Neutrophil (primary cell): ENCODE results near the gene COMMD3.

ENCODE experiments used
- H3K27ac ChIP-seq: fragments of 200-600 bp; sonication (generic); 2 replicates; pipeline ENCODE4 v1.5.1; 2016; ENCODE audit warnings: mild to moderate bottlenecking, moderate library complexity
- H3K27me3 ChIP-seq: fragments of 200-600 bp; sonication (generic); 2 replicates; pipeline ENCODE4 v1.6.0; 2016; ENCODE audit warnings: mild to moderate bottlenecking
- H3K36me3 ChIP-seq: fragments of 200-600 bp; sonication (generic); 2 replicates; pipeline ENCODE4 v1.5.1; 2017
- H3K4me1 ChIP-seq, 2 experiments: fragments of 200-600 bp in 1 of 2; sonication (generic) in 1 of 2; 1 replicate in 1 of 2; 2 replicates in 1 of 2; pipeline versions ENCODE4 v1.5.1 to v1.6.1; 2013 to 2016; ENCODE audit warnings: low read depth in 1 of 2, low read length in 1 of 2, mild to moderate bottlenecking in 1 of 2, moderate library complexity in 1 of 2; ENCODE audit not compliant: control insufficient read depth in 1 of 2, insufficient read depth in 1 of 2
- H3K4me3 ChIP-seq, 2 experiments: fragments of 200-600 bp in 1 of 2; sonication (generic) in 1 of 2; 1 replicate in 1 of 2; 2 replicates in 1 of 2; pipeline ENCODE4 v1.5.1; 2013 to 2016; ENCODE audit warnings: low read depth in 1 of 2, low read length in 1 of 2, mild to moderate bottlenecking in 1 of 2, moderate library complexity in 1 of 2
- H3K9me3 ChIP-seq: fragments of 200-600 bp; sonication (generic); 2 replicates; pipeline ENCODE4 v1.5.1; 2016
- TF ChIP-seq, protein P1 (sequence below): fragments of 200-600 bp; sonication (generic); IDR thresholded peaks from 2 replicates; pipeline ENCODE4 v1.5.1; 2016; ENCODE audit warnings: antibody characterized with exemption

The COMMD3 gene

DNA sequence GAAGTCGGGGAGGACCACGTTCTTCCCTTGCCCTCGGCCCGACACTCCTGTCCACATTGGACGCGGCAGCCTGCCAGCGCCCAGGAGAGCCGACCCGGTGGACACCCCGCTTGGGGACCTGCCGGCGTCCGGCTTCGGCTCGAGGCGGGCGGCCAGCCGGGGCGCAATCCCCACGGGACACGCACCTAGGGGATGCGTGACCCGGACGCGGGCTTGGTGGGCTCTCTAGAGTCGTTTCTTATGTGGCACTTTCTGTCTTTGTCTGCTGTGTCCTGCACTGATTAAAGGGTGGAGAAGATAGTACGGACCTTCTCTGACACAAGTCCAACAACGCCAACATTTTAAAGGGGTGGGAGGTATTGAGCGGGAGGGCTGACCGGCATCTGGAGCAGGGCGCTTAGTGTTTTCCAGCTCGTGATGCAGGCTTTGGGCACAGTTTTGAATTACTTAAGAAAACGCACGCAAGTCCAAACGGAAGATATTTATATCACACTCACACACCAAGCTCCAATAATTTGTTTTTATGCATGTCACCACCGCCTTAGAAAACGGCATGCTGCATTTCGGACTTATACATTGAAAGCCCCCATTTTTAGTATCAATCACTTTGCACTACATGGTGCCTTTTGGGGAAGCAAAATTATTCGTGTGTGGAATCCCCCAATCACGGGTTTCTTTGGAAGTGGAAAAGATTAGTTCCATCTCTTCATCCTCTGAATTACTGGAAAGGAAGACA, 25.2 kb downstream of the COMMD3 start:
- TF ChIP-seq, protein P1, sequence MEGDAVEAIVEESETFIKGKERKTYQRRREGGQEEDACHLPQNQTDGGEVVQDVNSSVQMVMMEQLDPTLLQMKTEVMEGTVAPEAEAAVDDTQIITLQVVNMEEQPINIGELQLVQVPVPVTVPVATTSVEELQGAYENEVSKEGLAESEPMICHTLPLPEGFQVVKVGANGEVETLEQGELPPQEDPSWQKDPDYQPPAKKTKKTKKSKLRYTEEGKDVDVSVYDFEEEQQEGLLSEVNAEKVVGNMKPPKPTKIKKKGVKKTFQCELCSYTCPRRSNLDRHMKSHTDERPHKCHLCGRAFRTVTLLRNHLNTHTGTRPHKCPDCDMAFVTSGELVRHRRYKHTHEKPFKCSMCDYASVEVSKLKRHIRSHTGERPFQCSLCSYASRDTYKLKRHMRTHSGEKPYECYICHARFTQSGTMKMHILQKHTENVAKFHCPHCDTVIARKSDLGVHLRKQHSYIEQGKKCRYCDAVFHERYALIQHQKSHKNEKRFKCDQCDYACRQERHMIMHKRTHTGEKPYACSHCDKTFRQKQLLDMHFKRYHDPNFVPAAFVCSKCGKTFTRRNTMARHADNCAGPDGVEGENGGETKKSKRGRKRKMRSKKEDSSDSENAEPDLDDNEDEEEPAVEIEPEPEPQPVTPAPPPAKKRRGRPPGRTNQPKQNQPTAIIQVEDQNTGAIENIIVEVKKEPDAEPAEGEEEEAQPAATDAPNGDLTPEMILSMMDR = no peak
- Histone ChIP-seq H3K9me3 (no peaks in the 10 kb centered on the region), H3K27me3 (peaks cover 100% of the 10 kb centered on the region), H3K4me1 (peaks cover 37 to 40% of the 10 kb centered on the region in 2 experiments), H3K27ac (peak overlapping the region; percentile 65), H3K4me3 (peak overlapping the region; percentile 72 to 82), H3K36me3 (no peaks in the 10 kb centered on the region)

DNA sequence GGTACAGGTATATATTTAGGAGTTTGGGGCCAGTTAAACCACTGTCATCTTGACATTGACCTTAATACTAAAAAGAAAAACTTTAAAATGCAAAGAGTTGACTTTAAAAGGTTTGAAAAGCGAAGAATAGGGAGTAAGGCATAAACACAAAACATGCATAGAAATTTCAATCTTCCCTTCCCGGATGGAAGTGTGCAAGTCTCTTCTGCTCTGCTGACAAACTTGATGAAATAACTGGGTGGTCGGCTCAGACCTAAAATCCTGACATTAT, 25.7 kb downstream of the COMMD3 start:
- no peak overlapping the region for H3K4me3 ChIP-seq
- TF ChIP-seq, protein P1 = no peak
- H3K27ac ChIP-seq = no peak overlapping the region
- peaks cover 100% of the 10 kb centered on the region for H3K27me3 ChIP-seq
- H3K4me1 ChIP-seq = peaks cover 32 to 35% of the 10 kb centered on the region in 2 experiments
- no peaks in the 10 kb centered on the region for H3K9me3 ChIP-seq
- H3K36me3 ChIP-seq = no peaks in the 10 kb centered on the region

DNA sequence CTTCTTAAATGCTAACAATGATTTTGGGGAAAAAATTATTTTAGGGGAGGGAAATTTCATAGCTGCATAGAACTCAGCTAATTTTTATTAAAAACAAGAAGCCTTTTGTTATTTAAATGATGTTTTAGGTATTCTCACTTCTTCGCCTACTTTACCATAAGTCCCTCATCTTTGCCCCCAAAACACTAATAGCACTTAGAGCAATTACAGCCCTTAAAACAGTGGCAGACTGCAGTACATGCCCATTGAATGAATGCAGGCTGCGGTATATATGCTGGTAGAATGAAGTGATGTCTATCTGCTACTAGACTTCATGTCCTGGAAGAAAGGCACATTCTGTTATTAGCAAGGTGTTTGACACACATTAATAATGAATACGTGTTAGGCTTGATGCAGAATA, 26.2 kb downstream of the COMMD3 start:
- Histone ChIP-seq H3K27ac (no peak overlapping the region), H3K4me1 (peaks cover 32 to 33% of the 10 kb centered on the region in 2 experiments), H3K36me3 (no peaks in the 10 kb centered on the region), H3K9me3 (no peaks in the 10 kb centered on the region), H3K27me3 (peaks cover 100% of the 10 kb centered on the region), H3K4me3 (no peak overlapping the region)
- TF ChIP-seq, protein P1 = no peak

DNA sequence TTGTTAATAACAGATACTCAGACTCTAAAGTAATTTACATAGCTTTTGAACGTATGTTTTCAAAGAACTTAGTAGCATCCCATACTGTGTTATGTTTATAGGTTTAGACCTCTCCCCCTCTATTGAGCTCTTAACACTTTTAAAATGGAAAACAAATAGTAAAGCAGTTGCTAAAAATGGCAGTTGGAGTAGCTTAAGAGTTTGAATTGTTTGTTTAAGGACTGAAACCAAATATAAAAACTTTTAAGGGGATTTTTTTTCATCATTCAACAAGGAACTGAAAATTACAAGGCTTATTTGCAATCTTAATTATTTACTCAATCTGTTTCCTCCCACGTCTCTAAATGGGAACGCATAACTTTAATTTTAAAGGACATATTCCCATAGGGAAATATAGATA, 27.5 kb downstream of the COMMD3 start:
- Histone ChIP-seq H3K4me1 (peaks cover 28 to 32% of the 10 kb centered on the region in 2 experiments), H3K27me3 (peaks cover 100% of the 10 kb centered on the region), H3K36me3 (no peaks in the 10 kb centered on the region), H3K9me3 (no peaks in the 10 kb centered on the region), H3K4me3 (no peak overlapping the region), H3K27ac (no peak overlapping the region)
- TF ChIP-seq, protein P1 = no peak

DNA sequence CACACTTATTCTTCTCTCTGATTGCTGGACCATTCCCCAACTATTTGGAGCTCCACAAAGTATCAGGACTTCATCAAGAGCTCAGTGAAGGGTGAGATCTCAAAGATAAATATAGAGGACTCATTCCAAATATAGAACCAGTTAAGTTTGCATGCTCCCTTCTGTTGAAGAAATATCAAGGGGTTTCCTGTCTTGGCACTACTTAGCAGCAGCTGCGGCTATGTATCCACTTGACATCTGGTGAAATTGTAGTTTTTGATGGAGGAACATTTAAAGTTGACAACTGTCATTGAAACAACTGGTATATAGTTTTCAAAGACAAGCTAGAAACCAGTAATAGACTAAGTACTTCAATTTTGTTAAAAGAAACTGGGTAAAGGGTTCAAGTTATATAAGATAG, 28.1 kb downstream of the COMMD3 start:
- Histone ChIP-seq H3K4me3 (no peak overlapping the region), H3K27ac (no peak overlapping the region), H3K4me1 (peaks cover 28 to 32% of the 10 kb centered on the region in 2 experiments), H3K9me3 (no peaks in the 10 kb centered on the region), H3K27me3 (peaks cover 100% of the 10 kb centered on the region), H3K36me3 (no peaks in the 10 kb centered on the region)
- TF ChIP-seq, protein P1 = no peak
